ENCODE results near the gene CBX1.

DNA sequence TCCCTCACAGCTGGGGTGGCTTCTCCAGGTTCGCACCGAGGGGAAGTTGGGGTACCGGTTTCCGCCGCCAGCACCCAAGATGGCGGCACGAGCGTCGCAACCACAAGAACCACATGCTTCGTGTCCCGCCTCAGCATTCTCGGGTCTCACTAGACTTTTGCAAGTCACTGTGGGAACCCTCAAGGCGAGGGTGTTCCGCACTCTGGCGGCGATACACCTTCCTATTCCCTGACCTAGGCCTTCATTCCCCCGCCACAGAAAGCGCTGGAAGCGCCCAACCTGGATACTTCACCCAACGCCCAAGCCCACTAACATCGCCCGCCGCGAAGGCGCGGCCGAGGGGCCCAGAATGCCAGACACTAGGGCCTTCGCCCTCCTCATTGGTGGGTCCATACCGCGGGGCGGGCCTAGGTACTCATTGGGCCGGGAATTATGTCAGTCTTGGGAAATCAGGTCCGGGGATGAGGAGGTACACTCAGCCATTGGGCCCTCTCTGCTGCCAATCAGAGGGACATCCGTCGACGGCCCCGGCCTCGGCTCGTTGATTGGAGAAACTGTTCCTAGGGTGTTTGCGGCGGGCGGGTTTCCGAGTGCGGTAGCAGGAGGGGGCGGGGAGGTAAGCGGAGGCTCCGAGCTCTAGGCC is 53.4 kb downstream of the CBX1 start, which contains the start of gene NFE2L1:
- TF ChIP-seq POLR2AphosphoS5 (IDR thresholded peaks at IDR 0.05; ENCODE audit: insufficient read depth, low read depth, low read length) (peak; percentile 90), MAX (IDR thresholded peaks at IDR 0.05; ENCODE audit: insufficient read depth, insufficient read length) (peak; percentile 52), POLR2A (IDR thresholded peaks at IDR 0.05; ENCODE audit: low read depth, low read length) (peak; percentile 71), EZH2 (IDR thresholded peaks at IDR 0.05; ENCODE audit: borderline replicate concordance, low read depth, low read length, severe bottlenecking) (no peak), JUN (IDR thresholded peaks at IDR 0.05; ENCODE audit: borderline replicate concordance, insufficient read depth, insufficient read length, low read depth) (no peak)
- TF ChIP-seq, protein P1, sequence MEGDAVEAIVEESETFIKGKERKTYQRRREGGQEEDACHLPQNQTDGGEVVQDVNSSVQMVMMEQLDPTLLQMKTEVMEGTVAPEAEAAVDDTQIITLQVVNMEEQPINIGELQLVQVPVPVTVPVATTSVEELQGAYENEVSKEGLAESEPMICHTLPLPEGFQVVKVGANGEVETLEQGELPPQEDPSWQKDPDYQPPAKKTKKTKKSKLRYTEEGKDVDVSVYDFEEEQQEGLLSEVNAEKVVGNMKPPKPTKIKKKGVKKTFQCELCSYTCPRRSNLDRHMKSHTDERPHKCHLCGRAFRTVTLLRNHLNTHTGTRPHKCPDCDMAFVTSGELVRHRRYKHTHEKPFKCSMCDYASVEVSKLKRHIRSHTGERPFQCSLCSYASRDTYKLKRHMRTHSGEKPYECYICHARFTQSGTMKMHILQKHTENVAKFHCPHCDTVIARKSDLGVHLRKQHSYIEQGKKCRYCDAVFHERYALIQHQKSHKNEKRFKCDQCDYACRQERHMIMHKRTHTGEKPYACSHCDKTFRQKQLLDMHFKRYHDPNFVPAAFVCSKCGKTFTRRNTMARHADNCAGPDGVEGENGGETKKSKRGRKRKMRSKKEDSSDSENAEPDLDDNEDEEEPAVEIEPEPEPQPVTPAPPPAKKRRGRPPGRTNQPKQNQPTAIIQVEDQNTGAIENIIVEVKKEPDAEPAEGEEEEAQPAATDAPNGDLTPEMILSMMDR (IDR thresholded peaks at IDR 0.05; ENCODE audit: extremely low read depth in 1 of 2, insufficient read depth in 1 of 2, low read depth in 1 of 2, low read length in 2 of 2) = no peak
